Sigmoid colon (tissue), 4 donors: ENCODE measurements around the gene SNX32.

Source experiments
- POLR2A ChIP-seq, 2 donors: fragments of 450-650 bp; IDR thresholded peaks; one replicate each; pipeline ENCODE4 v1.6.1; 2016; ENCODE audit warnings: antibody characterized with exemption in 2 of 2, mild to moderate bottlenecking in 2 of 2, moderate library complexity in 2 of 2
- POLR2AphosphoS5 ChIP-seq, 4 donors: sonication (generic); formaldehyde crosslinking; IDR thresholded peaks; one replicate each; pipeline ENCODE4 v1.6.1; 2017; ENCODE audit warnings: antibody characterized with exemption in 4 of 4
- TF ChIP-seq, protein P1 (sequence below), 4 experiments: fragments of 450-650 bp in 3 of 4; fragments of 200-600 bp in 1 of 4; IDR thresholded peaks; one replicate each; pipeline ENCODE4 v1.5.1; 2016 to 2019; ENCODE audit warnings: antibody characterized with exemption in 4 of 4, mild to moderate bottlenecking in 3 of 4, moderate library complexity in 2 of 4

- TF ChIP-seq, protein P1, sequence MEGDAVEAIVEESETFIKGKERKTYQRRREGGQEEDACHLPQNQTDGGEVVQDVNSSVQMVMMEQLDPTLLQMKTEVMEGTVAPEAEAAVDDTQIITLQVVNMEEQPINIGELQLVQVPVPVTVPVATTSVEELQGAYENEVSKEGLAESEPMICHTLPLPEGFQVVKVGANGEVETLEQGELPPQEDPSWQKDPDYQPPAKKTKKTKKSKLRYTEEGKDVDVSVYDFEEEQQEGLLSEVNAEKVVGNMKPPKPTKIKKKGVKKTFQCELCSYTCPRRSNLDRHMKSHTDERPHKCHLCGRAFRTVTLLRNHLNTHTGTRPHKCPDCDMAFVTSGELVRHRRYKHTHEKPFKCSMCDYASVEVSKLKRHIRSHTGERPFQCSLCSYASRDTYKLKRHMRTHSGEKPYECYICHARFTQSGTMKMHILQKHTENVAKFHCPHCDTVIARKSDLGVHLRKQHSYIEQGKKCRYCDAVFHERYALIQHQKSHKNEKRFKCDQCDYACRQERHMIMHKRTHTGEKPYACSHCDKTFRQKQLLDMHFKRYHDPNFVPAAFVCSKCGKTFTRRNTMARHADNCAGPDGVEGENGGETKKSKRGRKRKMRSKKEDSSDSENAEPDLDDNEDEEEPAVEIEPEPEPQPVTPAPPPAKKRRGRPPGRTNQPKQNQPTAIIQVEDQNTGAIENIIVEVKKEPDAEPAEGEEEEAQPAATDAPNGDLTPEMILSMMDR (IDR thresholded peaks at IDR 0.05) = no peak
- no peak for TF ChIP-seq POLR2A (IDR thresholded peaks at IDR 0.05)
- no peak for TF ChIP-seq POLR2AphosphoS5 (IDR thresholded peaks at IDR 0.05)
These were observed 54.0 kb downstream of the SNX32 start for GRCh38 chr11:65887723-65888162.
